SK-N-SH treated with all-trans-retinoic acid at 6 μM for 48 hours (cell line): Measurements from ENCODE around the gene SYK.

ENCODE experiments used
- ATAC-seq: fragments of 200-7000 bp; cut with Tn5 transposase; 3 replicates; pipeline ENCODE4 v1.9.1; 2020; ENCODE audit warnings: mild to moderate bottlenecking, moderate library complexity
- BACH2 ChIP-seq: fragments of 250-450 bp; sonication (Bioruptor Pico); IDR thresholded peaks from 2 replicates; pipeline ENCODE4 v1.9.0; 2021; ENCODE audit warnings: mild to moderate bottlenecking, borderline replicate concordance
- CSDC2 ChIP-seq: fragments of 250-450 bp; sonication (Bioruptor Pico); IDR thresholded peaks from 2 replicates; pipeline ENCODE4 v1.5.0; 2020; ENCODE audit warnings: mild to moderate bottlenecking, moderate library complexity
- ESRRG ChIP-seq: fragments of 250-450 bp; sonication (Bioruptor Pico); IDR thresholded peaks from 2 replicates; pipeline ENCODE4 v1.6.1; 2021; ENCODE audit warnings: mild to moderate bottlenecking
- GLIS3 ChIP-seq: fragments of 250-450 bp; sonication (Bioruptor Pico); IDR thresholded peaks from 2 replicates; pipeline ENCODE4 v1.5.0; 2020; ENCODE audit warnings: mild to moderate bottlenecking, moderate library complexity
- ISL1 ChIP-seq: fragments of 250-450 bp; sonication (Bioruptor Pico); IDR thresholded peaks from 2 replicates; pipeline ENCODE4 v2.1.2; 2022; ENCODE audit warnings: mild to moderate bottlenecking, moderate library complexity
- PPARA ChIP-seq: fragments of 250-450 bp; sonication (Bioruptor Pico); IDR thresholded peaks from 2 replicates; pipeline ENCODE4 v1.5.0; 2020; ENCODE audit warnings: mild to moderate bottlenecking, borderline replicate concordance
- SNAI2 ChIP-seq: fragments of 250-450 bp; sonication (Bioruptor Pico); IDR thresholded peaks from 2 replicates; pipeline ENCODE4 v1.5.0; 2020; ENCODE audit warnings: mild to moderate bottlenecking, moderate library complexity
- TOX ChIP-seq: fragments of 250-450 bp; sonication (Bioruptor Pico); IDR thresholded peaks from 2 replicates; pipeline ENCODE4 v1.8.0; 2021; ENCODE audit warnings: mild to moderate bottlenecking, moderate library complexity, borderline replicate concordance
- ZFP3 ChIP-seq: fragments of 250-450 bp; sonication (Bioruptor Pico); IDR thresholded peaks from 2 replicates; pipeline ENCODE4 v1.5.0; 2020; ENCODE audit warnings: mild to moderate bottlenecking, moderate library complexity
- ZNF565 ChIP-seq: fragments of 450-650 bp; formaldehyde crosslinking; conservative IDR thresholded peaks from 2 replicates; pipeline ENCODE4 v1.5.0; 2020; ENCODE audit warnings: low read depth, mild to moderate bottlenecking, moderate library complexity
- ZNF8 ChIP-seq: fragments of 450-650 bp; formaldehyde crosslinking; IDR thresholded peaks from 2 replicates; pipeline ENCODE4 v1.5.0; 2020; ENCODE audit warnings: mild to moderate bottlenecking, moderate library complexity
- TF ChIP-seq, protein P1 (sequence below): fragments of 250-450 bp; sonication (Bioruptor Pico); IDR thresholded peaks from 2 replicates; pipeline ENCODE4 v1.5.1; 2020; ENCODE audit warnings: low read depth, mild to moderate bottlenecking, moderate library complexity
- TF ChIP-seq, protein P2 (sequence below): fragments of 250-450 bp; sonication (Bioruptor Pico); IDR thresholded peaks from 2 replicates; pipeline ENCODE4 v1.8.0; 2020; ENCODE audit warnings: mild to moderate bottlenecking, moderate library complexity, borderline replicate concordance
- TF ChIP-seq, protein P3 (sequence below): fragments of 250-450 bp; sonication (Bioruptor Pico); IDR thresholded peaks from 2 replicates; pipeline ENCODE4 v1.5.1; 2021; ENCODE audit warnings: mild to moderate bottlenecking, moderate library complexity
- TF ChIP-seq, protein P4 (sequence below): fragments of 250-450 bp; sonication (Bioruptor Pico); IDR thresholded peaks from 2 replicates; pipeline ENCODE4 v1.5.0; 2020; ENCODE audit warnings: mild to moderate bottlenecking, moderate library complexity

Gene SYK

DNA sequence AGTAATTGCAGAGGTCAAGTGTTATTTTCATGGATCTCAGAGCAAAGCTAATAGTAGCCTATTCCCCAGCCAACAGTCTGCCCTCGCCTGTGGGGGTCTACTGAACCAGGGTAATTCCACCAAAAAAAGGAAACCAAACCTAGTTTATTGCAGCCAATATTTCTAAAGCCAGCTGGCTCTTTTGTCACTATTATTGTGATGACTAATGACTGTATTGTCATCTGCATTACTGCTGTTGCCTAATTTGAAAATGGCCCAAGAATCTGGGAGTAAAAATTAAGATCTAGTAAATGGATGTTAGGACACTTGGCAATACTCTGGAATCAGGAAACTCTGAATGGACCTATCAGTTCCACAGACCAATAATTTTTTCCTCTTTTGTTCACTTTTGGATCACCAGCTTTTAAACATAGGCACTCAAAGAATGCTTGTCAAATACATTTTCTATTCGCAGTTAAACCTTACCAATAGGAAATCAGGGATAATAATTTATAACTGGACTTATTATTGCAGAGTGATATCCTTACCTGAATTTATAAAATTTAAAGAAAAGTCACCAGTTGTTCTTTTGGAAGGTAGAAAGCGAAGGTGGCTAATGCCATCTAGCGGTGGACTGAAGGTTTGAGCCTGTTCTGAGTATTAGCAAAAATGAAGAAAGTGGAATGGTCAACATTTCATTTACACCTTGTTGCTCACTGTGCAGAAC lies 69.2 kb downstream of the SYK start (continued):
- TF ChIP-seq ZNF565 (CRISPR knock-in tag) (no peak), GLIS3 (CRISPR knock-in tag) (no peak), ZFP3 (no peak)

DNA sequence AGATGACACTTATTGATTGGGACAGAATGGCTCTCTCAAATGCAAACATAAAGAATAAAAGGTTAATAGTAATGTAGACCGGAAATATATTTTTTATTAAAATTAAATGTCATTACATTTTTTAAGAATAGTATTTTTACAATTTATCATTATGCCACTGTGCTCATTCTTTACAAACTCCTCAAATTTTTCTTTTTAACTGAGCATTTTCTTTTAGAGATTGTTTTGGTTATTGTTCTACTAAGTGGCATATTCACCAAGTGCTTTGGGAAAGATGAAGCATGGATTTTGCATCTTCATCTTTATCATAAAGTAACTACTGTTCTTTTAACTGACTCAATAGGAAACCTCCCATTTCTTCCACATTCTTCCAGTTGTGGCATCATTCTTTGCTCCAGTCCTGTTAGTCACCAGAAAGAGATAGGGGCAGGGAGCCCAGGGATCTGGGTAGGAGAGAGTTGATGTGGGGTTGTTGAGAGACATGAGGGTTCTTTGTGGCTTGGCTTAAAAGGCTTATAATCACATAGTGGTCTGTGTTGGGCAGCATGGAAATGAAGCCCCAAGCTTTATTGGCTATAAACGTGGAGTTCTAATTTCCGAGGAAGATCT lies 69.8 kb downstream of the SYK start:
- no peak for ATAC-seq
- TF ChIP-seq ZFP3 (no peak), BACH2 (CRISPR knock-in tag) (no peak), PPARA (CRISPR knock-in tag) (no peak), GLIS3 (CRISPR knock-in tag) (no peak), CSDC2 (CRISPR knock-in tag) (no peak), ZNF8 (CRISPR knock-in tag) (no peak), ISL1 (CRISPR knock-in tag) (no peak), SNAI2 (CRISPR knock-in tag) (no peak), TOX (CRISPR knock-in tag) (no peak)
- TF ChIP-seq, protein P1, sequence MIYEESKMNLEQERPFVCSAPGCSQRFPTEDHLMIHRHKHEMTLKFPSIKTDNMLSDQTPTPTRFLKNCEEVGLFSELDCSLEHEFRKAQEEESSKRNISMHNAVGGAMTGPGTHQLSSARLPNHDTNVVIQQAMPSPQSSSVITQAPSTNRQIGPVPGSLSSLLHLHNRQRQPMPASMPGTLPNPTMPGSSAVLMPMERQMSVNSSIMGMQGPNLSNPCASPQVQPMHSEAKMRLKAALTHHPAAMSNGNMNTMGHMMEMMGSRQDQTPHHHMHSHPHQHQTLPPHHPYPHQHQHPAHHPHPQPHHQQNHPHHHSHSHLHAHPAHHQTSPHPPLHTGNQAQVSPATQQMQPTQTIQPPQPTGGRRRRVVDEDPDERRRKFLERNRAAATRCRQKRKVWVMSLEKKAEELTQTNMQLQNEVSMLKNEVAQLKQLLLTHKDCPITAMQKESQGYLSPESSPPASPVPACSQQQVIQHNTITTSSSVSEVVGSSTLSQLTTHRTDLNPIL: no peak
- TF ChIP-seq, protein P2, sequence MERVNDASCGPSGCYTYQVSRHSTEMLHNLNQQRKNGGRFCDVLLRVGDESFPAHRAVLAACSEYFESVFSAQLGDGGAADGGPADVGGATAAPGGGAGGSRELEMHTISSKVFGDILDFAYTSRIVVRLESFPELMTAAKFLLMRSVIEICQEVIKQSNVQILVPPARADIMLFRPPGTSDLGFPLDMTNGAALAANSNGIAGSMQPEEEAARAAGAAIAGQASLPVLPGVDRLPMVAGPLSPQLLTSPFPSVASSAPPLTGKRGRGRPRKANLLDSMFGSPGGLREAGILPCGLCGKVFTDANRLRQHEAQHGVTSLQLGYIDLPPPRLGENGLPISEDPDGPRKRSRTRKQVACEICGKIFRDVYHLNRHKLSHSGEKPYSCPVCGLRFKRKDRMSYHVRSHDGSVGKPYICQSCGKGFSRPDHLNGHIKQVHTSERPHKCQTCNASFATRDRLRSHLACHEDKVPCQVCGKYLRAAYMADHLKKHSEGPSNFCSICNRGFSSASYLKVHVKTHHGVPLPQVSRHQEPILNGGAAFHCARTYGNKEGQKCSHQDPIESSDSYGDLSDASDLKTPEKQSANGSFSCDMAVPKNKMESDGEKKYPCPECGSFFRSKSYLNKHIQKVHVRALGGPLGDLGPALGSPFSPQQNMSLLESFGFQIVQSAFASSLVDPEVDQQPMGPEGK (CRISPR knock-in tag): no peak
- TF ChIP-seq, protein P3, sequence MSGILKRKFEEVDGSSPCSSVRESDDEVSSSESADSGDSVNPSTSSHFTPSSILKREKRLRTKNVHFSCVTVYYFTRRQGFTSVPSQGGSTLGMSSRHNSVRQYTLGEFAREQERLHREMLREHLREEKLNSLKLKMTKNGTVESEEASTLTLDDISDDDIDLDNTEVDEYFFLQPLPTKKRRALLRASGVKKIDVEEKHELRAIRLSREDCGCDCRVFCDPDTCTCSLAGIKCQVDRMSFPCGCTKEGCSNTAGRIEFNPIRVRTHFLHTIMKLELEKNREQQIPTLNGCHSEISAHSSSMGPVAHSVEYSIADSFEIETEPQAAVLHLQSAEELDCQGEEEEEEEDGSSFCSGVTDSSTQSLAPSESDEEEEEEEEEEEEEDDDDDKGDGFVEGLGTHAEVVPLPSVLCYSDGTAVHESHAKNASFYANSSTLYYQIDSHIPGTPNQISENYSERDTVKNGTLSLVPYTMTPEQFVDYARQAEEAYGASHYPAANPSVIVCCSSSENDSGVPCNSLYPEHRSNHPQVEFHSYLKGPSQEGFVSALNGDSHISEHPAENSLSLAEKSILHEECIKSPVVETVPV (CRISPR knock-in tag): no peak
- TF ChIP-seq, protein P4, sequence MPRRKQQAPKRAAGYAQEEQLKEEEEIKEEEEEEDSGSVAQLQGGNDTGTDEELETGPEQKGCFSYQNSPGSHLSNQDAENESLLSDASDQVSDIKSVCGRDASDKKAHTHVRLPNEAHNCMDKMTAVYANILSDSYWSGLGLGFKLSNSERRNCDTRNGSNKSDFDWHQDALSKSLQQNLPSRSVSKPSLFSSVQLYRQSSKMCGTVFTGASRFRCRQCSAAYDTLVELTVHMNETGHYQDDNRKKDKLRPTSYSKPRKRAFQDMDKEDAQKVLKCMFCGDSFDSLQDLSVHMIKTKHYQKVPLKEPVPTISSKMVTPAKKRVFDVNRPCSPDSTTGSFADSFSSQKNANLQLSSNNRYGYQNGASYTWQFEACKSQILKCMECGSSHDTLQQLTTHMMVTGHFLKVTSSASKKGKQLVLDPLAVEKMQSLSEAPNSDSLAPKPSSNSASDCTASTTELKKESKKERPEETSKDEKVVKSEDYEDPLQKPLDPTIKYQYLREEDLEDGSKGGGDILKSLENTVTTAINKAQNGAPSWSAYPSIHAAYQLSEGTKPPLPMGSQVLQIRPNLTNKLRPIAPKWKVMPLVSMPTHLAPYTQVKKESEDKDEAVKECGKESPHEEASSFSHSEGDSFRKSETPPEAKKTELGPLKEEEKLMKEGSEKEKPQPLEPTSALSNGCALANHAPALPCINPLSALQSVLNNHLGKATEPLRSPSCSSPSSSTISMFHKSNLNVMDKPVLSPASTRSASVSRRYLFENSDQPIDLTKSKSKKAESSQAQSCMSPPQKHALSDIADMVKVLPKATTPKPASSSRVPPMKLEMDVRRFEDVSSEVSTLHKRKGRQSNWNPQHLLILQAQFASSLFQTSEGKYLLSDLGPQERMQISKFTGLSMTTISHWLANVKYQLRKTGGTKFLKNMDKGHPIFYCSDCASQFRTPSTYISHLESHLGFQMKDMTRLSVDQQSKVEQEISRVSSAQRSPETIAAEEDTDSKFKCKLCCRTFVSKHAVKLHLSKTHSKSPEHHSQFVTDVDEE (CRISPR knock-in tag): no peak
- TF ChIP-seq, all 23 proteins: peak for 0

DNA sequence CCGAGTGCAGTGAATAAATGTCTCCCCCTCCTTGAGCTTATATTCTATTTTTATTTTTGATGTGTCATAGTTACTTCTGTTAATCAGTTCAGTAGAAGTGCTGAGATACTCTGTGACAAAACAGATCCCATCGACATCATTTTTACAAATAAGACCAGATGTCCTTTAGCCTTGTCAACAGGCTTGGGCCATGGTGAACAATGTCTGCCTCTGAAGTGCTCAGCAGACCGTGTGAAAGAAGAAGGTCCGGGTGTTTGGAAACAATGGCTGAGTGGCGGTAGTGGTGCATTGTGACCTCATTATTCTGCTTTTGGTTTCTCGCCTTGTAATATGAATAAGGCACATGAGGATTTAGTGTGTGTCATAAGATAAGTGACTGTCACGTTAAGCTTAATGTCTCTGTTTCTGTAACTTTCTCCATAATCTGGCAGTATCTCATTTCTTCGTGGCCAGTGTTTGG lies 71.2 kb downstream of the SYK start:
- TF ChIP-seq, protein P3 (CRISPR knock-in tag): no peak
- no peak for TF ChIP-seq CSDC2 (CRISPR knock-in tag)
- TF ChIP-seq GLIS3 (CRISPR knock-in tag): no peak
- TF ChIP-seq ESRRG (CRISPR knock-in tag): no peak
- TF ChIP-seq TOX (CRISPR knock-in tag): no peak
- TF ChIP-seq PPARA (CRISPR knock-in tag): no peak
- TF ChIP-seq, all 23 proteins: peak for 0

DNA sequence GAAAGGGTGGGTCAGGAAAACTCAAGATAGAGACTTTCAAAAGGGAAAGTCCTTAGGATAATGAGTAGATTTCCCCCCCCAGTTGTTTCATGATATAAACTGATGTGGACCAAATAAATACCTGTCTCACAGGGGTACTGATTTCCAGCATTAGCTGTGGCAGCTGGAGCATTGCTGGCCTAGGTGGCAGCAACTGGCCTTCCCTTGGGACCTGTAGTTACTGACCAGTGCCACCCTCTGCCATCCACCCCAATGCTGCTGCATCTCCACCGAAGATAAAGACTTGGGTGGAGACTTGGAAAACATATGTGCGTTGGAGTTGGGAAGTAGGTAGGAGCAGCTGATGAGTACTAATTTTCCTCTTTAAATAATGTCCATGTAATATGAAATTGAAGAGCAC lies 71.8 kb downstream of the SYK start:
- ATAC-seq: no peak
- TF ChIP-seq PPARA (CRISPR knock-in tag): no peak
- TF ChIP-seq ESRRG (CRISPR knock-in tag): no peak
- no peak for TF ChIP-seq ZNF565 (CRISPR knock-in tag)

More for the DNA sequence above, 71.2 kb downstream of the SYK start:
- no peak for ATAC-seq
